ENCODE measurements around the gene EEA1. TPM values are rescaled to one million over a fixed set of nuclear protein-coding genes. Genes with fewer than 3 reads are reported as not detected.

EEA1 gene
- total RNA-seq, 1 donor from 2014 or later = 8.5 TPM

Other genes with a start within 250 kb of the EEA1 start
- not detected in 2 replicates for gene PLEKHG7, start 226.3 kb downstream of the EEA1 start, total RNA-seq